Gastroesophageal sphincter (tissue), 3 donors: Measurements from ENCODE around the gene STAC3.

Experiments
- CTCF ChIP-seq, 4 experiments: fragments of 200-600 bp in 2 of 4; fragments of 450-650 bp in 2 of 4; sonication (generic) in 1 of 4; IDR thresholded peaks; one replicate each; pipeline ENCODE4 v1.5.1; 2017 to 2019; ENCODE audit warnings: antibody characterized with exemption in 4 of 4, mild to moderate bottlenecking in 2 of 4, moderate library complexity in 2 of 4
- EP300 ChIP-seq: sonication (generic); formaldehyde crosslinking; IDR thresholded peaks from one replicate; pipeline ENCODE4 v1.6.1; 2017; ENCODE audit warnings: antibody characterized with exemption, mild to moderate bottlenecking
- POLR2A ChIP-seq, 2 donors: fragments of 450-650 bp; IDR thresholded peaks; one replicate each; pipeline ENCODE4 v1.6.1; 2017; ENCODE audit warnings: antibody characterized with exemption in 2 of 2, mild to moderate bottlenecking in 2 of 2, moderate library complexity in 1 of 2

GRCh38 chr12:57193706-57194245 lies 57.2 kb downstream of the STAC3 start:
- TF ChIP-seq CTCF (IDR thresholded peaks at IDR 0.05) (no peak), EP300 (no peak), POLR2A (IDR thresholded peaks at IDR 0.05) (no peak)
